ENCODE data around the gene DUSP5.
A peak's percentile ranks its signal among the peaks of the same experiment; 100 is the strongest.
"Not testable (repeated sequence)": the region's sequence is repeated elsewhere in the genome, so short reads cannot be mapped to it uniquely, and the experiment has no call there.

DUSP5 gene

GRCh38 chr10:110497438-110498086 is at the start of gene DUSP5:
Gene DUSP5, plus strand, starts transcription at chr10:110497907. Its CDS starts 215 bp downstream, at chr10:110498122.
- DNase-seq (ENCODE audit: low read depth) = peak; percentile 95

DNA sequence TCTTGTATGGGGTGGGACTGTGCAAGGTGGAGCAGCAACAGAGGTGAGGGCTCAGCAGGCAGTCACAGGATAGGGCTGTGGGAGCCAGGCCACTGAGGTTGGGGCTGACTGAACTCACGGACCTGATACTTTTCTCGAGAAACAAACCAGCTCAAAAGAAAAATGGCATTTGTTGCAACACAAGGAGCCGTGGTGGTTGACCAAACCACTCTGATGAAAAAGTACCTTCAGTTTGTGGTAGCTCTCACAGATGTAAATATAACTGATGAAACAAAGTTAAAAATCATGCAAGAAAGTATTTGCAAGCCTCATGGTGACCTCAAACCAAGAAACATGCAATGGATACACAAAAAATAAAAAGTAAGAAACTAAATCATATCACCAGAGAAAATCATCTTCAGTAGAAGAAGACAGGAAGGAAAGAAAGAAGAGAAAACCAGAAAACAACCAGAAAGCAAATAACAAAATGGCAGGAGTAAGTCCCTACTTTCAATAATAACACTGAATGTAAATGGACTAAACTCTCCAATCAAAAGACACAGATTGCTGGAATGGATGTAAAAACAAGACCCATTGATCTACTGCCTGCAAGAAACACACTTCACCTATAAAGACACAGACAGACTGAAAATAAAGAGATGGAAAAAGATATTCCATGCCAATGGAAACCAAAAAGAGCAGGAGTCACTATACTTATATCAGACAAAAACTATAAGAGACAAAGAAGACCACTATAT is 48.9 kb upstream of the DUSP5 start:
- DNase-seq (ENCODE audit: low read depth) = no peak

GRCh38 chr10:110455446-110455845 is 42.3 kb upstream of the DUSP5 start:
- DNase-seq (ENCODE audit: low read depth) = no peak

GRCh38 chr10:110456046-110456445 is 41.7 kb upstream of the DUSP5 start:
- no peak for DNase-seq (ENCODE audit: low read depth)

- no peak for DNase-seq (ENCODE audit: low read depth)
These were observed 41.1 kb upstream of the DUSP5 start for GRCh38 chr10:110456523-110457091.

DNA sequence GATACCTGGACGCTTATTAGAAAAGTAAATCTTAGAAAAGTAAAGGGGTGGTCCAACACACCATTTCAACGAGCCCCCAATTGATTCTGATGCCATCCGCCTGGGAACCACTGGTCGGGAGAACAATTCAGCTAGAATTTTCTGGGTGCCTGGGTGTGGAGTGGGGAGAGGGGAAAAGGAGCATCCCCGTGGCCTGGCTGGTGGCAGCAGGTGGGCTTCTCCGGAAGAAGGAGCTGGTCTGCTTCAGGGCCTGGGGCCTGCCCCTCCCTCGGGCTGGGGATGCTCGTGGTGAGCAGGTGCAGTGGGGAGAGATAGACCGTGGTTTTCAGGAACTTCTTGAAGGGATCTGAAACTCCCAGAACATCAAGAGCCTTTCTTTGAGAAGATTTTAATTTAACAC is 39.9 kb upstream of the DUSP5 start:
- DNase-seq (ENCODE audit: low read depth) = no peak

GRCh38 chr10:110458266-110458920 is 39.3 kb upstream of the DUSP5 start:
- DNase-seq (ENCODE audit: low read depth) = no peak

DNA sequence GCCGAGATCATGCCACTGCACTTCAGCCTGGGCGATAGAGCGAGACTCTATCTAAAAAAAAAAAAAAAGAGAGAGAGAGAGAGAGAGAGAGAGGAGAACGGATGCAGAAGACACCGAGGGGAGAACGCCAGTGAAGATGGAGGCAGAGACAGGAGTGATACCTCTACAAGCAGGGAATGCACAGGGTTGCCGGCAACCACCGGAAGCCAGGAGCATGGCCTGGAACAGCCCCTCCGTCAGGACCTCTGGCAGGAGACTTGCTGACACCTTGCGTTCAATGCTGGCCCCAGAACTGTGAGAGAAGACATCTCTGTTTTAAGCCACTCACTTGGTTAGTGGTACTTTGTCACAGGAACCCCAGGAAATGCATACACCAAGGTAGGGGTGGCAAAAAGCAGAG is 38.1 kb upstream of the DUSP5 start:
- no peak for DNase-seq (ENCODE audit: low read depth)

- no peak for DNase-seq (ENCODE audit: low read depth)
These were observed 37.4 kb upstream of the DUSP5 start for GRCh38 chr10:110460111-110460809.

- DNase-seq (ENCODE audit: low read depth) = no peak
These were observed 36.6 kb upstream of the DUSP5 start for GRCh38 chr10:110461088-110461487.

DNA sequence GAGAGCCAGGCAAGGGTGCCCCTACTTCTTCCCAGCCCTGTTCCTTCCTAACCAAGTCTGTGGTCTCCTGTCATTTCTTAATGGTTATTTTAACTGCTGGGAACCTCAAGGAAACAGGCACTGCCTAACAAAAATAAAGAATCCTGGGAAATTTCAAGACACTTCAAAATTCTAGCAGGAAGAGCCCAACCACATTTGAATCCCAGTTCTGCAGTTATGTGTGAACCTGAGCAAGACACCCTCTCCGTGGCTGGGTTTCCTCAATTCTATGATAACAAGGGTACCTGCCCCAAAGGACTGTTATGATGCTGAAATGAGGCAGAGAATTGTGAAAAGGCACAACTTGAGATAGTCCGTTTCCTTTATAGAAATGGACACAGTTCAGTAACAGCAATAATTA is 36.2 kb upstream of the DUSP5 start:
- no peak for DNase-seq (ENCODE audit: low read depth)

GRCh38 chr10:110462166-110463095 is 35.3 kb upstream of the DUSP5 start:
- DNase-seq (ENCODE audit: low read depth) = no peak

DNA sequence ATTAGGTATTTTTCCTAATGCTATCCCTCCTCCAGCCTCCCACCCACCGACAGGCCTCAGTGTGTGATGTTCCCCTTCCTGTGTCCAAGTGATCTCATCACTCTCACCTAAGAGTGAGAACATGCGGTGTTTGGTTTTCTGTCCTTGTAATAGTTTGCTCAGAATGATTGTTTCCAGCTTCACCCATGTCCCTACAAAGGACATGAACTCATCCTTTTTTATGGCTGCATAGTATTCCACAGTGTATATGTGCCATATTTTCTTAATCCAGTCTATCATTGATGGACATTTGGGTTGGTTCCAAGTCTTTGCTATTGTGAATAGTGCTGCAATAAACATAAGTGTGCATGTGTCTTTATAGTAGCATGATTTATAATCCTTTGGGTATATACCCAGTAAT is 29.4 kb upstream of the DUSP5 start:
- not testable (repeated sequence) for DNase-seq (ENCODE audit: low read depth)

GRCh38 chr10:110470541-110470940 is 27.2 kb upstream of the DUSP5 start:
- DNase-seq (ENCODE audit: low read depth) = not testable (repeated sequence)

- no peak for DNase-seq (ENCODE audit: low read depth)
These were observed 26.1 kb upstream of the DUSP5 start for GRCh38 chr10:110471566-110472139.

DNA sequence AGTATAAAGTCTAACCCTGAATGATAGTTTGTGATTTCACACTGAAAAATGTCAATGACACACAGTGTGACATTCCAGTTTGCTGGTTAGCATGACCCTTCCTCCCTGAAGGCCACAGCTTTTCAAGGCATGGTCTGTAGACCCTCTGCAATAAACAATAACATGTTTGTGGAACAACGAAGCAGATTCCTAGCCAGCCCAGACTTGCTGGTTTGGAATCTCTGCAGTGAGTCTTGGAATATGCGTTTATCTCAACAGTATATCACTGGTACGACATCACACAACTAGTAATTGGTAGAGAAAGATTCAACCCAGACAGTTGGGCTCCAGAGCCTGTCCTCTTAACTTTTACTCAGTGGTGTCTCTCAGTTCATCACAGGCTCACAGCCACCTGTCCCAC is 23.7 kb upstream of the DUSP5 start:
- DNase-seq (ENCODE audit: low read depth) = no peak

DNA sequence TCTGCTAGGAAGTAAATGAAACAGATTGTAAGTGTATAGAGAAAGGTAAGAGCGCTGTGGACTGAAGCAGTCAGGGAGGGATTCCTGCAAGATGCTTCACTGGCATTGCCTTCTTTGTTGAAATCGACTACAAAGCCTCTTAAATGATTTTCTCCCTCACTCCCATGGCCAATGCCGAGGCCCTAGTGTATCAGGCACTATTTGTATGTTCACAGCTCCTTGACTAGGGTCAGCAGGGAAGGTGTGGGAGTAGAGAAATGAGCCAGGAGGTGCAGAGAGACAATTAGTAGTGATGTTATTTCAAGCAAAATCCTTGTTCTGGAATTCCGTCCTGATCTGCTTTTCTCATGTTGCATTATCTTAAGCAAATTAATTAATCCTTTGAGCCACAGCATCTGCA is 22.9 kb upstream of the DUSP5 start:
- no peak for DNase-seq (ENCODE audit: low read depth)

- DNase-seq (ENCODE audit: low read depth) = no peak
These were observed 21.8 kb upstream of the DUSP5 start for GRCh38 chr10:110475722-110476515.

DNA sequence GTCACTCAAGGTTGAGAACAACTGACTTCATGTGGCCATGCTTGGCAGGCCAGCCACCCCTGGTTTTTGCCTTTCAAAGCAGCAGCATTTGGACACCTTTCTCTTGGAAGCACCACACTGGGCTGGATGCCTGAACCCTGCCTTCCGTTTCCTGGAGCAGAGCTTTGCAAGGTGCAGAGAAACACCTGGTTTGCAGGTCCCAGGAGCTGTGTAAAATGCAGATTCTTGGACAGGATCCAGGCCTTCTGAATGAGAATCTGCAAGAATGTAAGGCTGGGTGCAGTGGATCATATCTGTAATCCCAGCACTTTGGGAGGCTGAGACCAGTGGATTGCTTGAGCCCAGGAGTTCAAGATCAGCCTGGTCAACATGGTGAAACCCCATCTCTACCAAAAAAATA is 18.0 kb upstream of the DUSP5 start:
- DNase-seq (ENCODE audit: low read depth) = no peak

DNA sequence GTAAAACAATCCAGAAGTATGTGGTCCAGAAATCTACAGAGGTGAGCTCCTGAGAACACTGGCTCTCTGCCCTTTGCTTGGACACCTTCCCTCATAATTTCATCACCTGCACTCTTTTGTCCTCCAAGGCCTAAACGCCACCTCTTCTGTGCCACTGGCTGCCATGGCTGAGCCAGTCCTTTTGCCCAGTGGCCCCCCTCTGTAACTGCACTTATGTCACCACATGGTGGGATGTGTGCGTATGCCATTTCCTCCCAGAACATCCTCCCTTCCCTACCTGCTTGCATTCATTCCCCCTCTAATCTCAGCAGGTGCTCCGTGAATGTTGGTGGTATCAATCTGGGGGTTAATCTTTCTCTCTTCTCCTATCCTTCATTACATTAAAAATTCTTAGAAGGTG is 17.3 kb upstream of the DUSP5 start:
- DNase-seq (ENCODE audit: low read depth) = no peak
